ENCODE results near the gene POLN. TPM values are rescaled to one million over a fixed set of nuclear protein-coding genes. Genes with fewer than 3 reads are reported as not detected.

POLN gene
- total RNA-seq, 2 donors from 2014 or later = 2.4 to 6.3 TPM

GRCh38 chr4:2070421-2071251 is 171.3 kb downstream of the POLN start:
- intact Hi-C loops (cut with DNase I) = no loop called here
- no peak for DNase-seq
- ATAC-seq = no peak

- no peak for DNase-seq
- ATAC-seq = no peak
- intact Hi-C loops (cut with DNase I) = no loop called here
Measured at GRCh38 chr4:2069986-2070385, 171.9 kb downstream of the POLN start.

DNA sequence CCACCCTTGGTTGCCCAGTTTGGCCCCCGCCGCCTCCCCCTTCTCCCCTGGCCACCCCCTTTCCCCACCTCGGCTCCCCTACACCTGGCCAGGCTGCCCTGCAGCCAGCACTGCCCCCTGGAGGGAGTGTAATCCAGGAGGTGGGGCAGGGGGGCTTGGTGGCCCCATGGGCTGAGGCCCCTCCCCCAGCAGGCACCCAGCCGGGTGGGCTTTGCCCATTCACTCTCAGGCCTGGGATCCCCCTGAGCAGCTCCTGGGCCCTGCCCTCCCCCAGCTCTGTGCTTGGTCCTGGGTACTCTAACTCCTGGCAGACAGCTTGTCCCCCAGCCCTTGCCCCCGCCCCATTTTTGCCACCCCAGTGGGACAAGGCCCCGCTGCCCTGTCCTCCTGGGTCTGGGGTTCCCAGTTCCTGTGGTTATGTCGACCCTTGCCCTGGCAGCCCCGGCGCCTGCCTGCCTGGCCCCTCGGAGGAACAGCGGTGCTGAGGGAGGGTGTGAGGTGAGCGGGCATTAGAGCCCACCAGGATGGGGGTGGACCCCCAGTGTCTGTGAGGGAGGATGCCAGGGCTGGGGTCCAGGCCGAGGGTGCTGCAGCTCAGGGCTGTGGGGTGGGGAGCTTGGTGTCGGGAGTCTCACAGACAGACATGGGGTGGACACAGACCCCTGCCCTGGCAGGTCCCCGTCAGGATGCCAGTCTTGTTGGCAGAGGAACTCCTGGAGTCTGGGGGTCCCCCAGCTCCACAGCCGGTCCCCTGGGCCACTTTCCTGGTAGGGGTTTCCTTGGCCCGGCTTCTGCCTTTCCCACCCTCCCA is 172.6 kb downstream of the POLN start:
- intact Hi-C loops (cut with DNase I) = no loop called here
- DNase-seq = no peak
- no peak for ATAC-seq

DNA sequence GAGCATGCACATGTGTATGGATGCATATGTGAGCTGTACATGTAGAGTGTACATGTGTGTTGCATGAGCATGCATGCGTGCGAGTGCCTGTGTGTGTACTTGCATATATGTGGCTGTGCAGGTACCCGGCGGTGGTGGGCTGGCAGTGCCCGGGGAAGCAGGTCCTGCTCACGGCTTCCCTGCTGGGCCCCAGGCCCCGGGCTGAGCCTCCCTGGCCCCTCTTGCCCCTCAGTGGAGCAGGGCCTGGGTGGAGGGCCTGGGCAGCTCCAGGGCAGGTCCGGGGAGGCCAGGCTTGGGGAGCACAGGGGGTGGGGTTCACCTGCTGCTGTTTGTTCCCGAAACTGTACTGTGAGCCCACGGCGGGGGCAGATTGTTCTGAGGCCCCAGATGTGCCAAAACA is 173.4 kb downstream of the POLN start:
- no peak for DNase-seq

GRCh38 chr4:2068198-2068470 is 173.8 kb downstream of the POLN start:
- ATAC-seq (no peak), DNase-seq (no peak)
- intact Hi-C loops (cut with DNase I) = no loop called here

More for the DNA sequence above, 173.4 kb downstream of the POLN start:
- no peak for ATAC-seq
- intact Hi-C loops (cut with DNase I) = no loop called here

DNA sequence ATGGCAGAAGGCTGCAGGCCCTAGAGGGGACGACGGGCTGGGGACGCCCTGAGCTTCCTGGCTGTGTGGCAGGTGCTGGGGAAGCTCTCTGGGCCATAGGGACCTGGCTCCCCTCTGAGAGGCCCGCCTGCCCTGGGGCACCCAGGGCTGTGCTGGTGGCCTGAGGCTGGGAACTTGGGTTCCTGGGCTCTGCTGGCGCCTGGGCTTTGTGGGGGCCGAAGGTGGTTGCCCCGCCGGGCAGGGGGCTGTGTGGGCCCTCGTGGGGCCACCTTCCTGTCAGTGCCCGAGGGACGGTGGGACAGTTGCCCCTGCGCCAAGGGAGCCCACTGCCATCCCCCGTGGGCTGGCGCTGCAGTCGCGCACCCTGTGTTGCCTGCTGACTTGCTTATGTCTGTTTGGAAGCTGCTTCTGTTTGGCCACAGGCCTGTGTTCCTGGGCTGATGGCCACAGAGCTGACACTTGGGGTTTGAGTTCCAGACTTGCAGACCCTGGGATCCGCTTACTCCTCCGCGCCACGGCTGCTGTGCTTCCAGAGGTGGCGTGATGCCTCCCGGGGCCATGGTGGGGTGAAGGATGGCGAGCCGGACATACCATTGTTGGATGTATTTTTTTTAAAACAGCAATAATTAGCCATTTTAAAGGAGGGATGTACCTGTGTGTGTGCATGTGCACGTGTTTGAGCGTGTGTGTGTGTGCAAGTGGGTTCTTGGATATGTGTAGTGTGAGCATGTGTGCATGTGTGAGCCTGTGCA is 174.3 kb downstream of the POLN start:
- DNase-seq = no peak
- ATAC-seq = no peak
- intact Hi-C loops (cut with DNase I) = no loop called here

DNA sequence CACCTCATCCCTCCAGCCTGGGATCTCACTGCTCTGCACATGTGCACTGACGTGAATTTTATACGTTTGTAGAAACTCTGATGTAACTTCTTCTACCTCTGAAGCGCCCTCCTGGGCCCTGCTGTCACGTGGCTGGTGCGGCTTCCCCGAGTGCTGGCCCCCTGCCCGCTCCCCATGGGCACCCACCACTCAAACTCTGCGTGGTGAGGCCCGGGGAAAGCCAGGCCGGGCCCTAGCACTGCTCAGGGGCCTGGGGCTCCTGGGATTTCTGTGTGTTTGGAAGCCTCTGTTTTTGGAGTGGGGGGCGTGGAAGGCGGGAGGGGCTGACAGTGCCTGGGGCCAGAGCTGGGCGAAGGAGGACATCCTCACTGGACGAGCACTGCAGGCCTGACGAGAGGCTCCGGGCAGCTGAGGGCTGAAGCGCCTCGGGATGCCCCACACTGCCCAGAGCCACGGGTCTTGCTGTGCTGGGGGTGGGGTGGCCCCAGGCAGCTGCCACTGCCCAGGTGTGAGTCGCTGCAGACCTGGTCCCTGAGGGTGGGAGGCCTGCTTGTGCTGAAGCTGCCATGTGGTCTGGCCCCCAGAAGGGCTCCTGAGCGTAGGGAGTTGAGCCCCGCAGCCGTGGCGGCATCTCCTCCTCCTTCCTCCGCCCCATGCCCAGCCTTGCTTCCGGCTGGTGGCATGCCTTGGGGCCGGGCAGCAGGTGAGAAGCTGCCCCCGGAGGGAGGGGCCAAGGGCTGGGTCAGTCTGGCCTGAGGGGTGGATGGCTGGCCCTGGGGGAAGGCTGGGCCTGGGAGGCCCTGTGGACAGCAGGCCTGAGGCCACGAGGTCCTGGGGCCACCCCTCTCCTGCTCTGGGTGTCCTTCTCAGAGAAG is 175.1 kb downstream of the POLN start:
- intact Hi-C loops (cut with DNase I) = no loop called here
- DNase-seq (no peak), ATAC-seq (no peak)

DNA sequence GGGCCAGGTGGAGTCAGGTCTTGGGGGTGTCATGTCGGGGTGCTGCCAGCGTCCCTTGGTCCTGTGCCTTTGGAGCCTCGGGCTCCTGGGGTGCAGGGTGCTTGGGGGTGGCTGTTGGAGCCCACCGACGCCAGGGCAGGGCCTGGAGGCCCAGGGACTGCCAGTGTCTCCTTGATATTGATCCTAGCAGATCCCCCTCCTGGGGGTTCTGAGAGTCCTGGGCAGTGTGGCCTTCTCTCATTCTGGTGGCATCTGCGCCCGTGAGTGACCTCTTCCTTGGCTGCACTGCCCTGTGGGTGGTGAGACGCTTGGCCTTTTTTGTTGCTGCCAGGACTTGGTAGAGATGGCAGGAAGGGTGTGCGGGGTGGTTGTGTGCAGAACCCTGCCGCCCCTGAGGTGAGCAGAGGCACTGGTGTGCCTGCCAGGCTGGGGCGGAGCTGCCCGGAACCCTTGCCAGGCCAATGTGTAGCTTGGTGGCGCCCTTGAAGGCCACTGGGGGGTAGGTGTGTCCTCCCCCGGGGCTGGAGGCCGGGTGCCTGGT is 175.8 kb downstream of the POLN start:
- ATAC-seq (no peak), DNase-seq (no peak)
- intact Hi-C loops (cut with DNase I) = no loop called here

DNA sequence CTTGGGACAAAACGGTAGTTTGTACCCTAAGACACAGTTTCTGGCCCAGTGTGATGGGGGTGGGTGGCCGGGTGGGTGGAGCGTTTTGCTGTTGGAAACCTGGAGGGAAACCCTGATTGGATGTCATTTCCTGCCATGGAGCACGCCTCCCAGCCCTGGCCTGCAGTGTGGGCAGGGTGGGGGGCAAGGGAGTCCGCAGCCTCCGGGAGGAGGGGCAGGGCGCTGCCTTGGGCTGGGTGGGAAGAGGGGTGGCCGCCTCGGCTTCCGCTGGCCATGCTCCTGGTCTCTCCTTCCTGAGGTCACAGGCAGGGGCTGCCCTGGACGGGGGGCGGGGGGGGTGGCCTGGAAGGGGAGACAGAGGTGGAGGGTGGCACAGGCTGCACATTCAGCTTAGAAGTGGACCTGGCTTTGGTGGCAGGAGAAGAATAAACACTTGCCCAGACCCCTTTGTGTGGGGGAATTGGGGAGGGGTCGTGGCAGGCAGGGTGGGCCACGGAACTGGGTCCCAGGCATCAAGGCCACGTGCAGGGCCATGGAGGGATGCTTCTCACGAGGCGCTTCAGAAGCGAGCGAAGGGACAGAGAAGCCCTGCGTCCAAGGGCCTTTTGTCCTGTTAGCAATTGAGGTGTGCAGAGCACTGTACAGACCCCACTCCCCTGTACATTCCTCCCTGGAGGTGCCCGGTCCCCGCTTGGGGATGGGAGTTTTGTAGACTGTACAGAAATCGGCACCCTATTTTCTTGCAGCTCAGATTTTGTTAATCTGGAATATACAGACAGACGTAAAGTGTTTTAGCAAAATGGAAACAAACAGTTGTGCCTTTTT is 176.6 kb downstream of the POLN start:
- intact Hi-C loops (cut with DNase I) = no loop called here
- ATAC-seq (no peak), DNase-seq (no peak)

DNA sequence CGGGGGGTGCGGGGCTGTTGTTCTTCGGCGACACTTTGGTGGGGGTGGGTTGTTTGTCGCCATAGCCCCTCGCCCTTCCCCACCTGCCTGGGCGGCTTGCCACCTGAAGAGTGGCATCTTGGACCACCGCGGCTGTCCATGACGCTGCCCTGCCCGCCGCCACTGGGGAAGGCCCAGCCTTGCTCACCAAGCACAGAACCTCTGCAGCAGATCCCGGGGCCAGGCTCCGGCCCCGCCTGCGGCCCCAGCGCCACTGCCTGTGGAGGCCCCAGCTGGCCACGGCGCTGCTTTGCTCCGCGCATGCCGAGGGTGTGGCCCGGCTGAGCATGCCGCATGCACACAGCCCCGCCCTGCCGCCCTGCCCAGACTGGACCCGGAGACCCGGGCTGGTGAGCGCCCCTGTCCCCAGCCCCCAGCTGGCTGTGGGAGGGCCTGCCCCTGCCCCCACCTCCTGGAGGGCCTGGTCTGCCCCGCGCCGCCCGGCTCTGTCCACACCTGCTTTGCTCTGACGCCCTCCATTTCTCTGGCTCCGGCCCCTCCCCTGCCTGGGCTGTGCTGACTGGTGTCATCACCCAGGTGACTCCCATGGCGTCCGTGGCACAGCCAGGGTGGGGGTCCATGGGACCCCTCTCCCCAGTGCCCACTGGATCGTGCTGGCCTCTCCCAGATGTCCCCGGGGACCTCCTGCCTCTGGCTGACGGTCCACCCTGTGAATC is 177.5 kb downstream of the POLN start:
- ATAC-seq (peak in 1 of 2 donors; percentile 19), DNase-seq (no peak)
- intact Hi-C loops (cut with DNase I) = no loop called here

DNA sequence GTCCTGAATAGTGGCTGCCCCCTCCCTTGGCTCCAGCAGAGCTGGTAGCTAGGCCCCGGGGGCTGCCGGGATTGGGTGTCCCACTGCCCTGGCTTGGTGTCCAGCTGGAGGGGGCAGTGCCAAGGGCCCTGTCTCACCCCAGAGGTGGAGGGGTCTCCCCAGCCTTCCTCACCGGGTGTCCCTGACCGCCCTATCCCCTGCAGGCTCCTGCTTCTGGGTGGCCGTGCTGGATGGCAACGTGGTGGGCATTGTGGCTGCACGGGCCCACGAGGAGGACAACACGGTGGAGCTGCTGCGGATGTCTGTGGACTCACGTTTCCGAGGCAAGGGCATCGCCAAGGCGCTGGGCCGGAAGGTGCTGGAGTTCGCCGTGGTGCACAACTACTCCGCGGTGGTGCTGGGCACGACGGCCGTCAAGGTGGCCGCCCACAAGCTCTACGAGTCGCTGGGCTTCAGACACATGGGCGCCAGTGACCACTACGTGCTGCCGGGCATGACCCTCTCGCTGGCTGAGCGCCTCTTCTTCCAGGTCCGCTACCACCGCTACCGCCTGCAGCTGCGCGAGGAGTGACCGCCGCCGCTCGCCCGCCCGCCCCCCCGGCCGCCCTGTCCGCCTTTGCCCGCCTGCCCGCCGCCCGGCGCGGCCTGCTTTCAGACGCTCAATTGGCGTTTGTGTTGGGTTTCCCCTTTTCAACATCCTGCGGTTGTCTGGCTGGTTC is 178.2 kb downstream of the POLN start:
- DNase-seq (no peak), ATAC-seq (no peak)
- intact Hi-C loops (cut with DNase I) = no loop called here

DNA sequence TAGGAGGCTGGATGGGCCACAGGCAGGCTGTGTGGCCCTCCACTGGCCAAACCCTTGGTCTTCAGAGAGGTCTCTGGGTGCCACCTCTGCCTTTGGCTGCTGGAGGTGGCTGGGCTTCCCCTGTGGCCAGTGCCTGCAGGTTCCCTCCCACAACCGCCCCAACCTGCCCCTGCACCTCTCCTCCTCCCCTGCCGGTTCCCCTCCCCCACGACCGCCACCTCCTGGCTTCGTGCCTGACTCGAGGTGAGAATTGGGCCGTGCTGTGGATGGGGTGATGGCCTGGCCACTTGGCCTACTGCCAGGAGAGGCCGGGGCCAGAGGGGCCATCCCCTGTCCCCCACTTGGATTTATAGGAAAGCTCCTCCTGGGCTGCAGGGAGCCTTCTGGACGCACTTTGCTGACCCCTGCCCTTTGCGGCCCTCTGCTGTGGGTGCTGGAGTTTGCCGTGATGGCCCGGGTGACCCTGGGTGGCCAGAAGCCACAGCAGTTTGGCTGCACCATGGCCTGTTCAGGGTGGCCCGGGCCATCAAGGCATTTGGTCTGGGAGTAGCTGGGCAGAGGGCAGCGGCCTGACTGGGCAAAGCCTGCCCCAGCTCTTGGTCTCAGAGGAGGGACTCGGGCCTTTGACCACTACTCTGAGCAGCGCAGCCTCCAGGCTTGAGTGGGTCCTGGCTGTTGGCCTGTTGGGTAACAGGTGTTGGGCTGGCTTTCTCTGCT is 179.0 kb downstream of the POLN start:
- intact Hi-C loops (cut with DNase I) = no loop called here
- ATAC-seq (no peak), DNase-seq (no peak)

GRCh38 chr4:2062168-2062807 is 179.6 kb downstream of the POLN start:
- DNase-seq (no peak), ATAC-seq (no peak)
- intact Hi-C loops (cut with DNase I) = no loop called here

DNA sequence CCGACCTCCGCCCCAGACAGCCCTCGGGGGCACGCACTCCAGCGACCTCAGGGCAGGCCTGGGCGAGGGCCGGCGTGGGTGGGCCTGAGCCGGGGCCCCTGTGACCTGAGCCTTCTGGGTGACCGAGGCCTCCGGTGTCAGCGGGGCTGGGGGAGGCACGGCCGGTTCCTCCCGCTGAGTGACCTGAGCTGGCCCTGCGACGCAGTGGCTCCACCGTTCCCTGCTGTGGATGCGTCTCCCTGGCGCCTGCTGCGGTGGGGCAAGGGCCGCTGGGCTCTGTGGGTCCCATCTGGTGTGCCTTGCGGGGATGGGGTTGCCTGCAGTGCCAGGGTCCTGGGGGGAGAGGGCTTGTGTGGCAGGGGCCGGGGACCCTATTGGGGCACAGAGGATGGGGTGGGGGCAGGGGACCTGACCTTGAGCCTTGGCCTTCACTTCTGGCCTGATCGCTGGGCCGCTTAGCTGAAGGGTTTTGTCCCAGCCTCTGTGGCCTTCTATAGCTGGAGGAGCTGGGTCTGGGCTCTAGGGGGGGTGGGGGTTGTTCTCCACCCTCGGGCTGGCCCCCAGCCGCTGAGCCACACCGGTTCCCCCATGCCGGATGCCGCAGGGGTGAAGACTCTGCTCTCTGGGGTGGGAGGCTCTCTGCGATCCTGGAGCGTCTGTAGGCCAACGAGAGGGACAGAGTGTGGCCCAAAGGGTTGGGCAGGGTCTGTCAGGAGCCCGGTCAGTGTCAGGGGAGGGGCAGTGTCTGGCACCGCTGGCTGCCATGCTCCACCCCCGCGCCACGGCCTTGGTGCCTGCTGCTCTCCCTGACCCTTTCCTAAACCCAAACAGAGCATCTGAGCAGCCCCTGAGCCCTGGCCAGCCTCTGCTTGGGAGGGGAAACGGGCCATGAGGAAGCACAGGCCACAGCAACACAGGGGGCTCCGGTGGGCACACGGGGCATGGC is 180.5 kb downstream of the POLN start:
- no peak for ATAC-seq
- intact Hi-C loops (cut with DNase I) = no loop called here
- DNase-seq = no peak

Measured in left cardiac atrium (tissue), 4 donors.